VCaP (cell line): Measurements from ENCODE around the gene AUTS2.
A peak's percentile ranks its signal among the peaks of the same experiment; 100 is the strongest.

Experiments
- H3K27ac ChIP-seq: fragments of 450-650 bp; 2 replicates; pipeline ENCODE4 v1.5.1; 2017
- TF ChIP-seq, protein P1 (sequence below): fragments of 450-650 bp; conservative IDR thresholded peaks from 2 replicates; pipeline ENCODE4 v1.5.1; 2017; ENCODE audit warnings: mild to moderate bottlenecking, moderate library complexity

Gene AUTS2

DNA sequence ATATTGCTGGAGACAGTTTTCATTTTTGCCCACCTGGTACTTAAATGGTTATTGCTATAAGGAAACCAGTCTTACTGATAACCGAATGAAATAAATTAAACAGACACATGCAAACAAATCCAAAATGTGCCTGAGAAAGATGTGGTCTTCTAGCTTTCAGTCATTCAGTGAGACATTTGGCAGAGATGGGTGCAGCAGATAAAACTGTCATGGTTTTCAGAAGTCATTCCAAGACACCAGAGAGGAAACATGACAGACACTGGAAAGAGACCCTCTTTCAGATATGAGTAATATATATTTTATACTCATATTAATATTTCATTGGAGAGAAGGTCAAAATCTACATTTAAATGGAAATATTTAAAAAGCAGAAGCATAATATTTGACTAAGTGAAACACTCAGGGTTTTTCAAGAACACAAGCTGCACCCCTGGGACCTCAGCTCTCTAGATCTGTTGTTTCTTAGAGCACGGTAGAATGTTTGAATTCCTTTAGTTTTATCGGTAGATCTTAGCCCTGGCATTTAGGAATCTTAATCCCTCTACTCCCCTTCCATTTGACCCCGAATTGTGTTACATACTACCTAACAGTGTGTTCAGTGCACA lies 246.1 kb downstream of the AUTS2 start:
- no peak overlapping the region for H3K27ac ChIP-seq
- TF ChIP-seq, protein P1, sequence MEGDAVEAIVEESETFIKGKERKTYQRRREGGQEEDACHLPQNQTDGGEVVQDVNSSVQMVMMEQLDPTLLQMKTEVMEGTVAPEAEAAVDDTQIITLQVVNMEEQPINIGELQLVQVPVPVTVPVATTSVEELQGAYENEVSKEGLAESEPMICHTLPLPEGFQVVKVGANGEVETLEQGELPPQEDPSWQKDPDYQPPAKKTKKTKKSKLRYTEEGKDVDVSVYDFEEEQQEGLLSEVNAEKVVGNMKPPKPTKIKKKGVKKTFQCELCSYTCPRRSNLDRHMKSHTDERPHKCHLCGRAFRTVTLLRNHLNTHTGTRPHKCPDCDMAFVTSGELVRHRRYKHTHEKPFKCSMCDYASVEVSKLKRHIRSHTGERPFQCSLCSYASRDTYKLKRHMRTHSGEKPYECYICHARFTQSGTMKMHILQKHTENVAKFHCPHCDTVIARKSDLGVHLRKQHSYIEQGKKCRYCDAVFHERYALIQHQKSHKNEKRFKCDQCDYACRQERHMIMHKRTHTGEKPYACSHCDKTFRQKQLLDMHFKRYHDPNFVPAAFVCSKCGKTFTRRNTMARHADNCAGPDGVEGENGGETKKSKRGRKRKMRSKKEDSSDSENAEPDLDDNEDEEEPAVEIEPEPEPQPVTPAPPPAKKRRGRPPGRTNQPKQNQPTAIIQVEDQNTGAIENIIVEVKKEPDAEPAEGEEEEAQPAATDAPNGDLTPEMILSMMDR = no peak

DNA sequence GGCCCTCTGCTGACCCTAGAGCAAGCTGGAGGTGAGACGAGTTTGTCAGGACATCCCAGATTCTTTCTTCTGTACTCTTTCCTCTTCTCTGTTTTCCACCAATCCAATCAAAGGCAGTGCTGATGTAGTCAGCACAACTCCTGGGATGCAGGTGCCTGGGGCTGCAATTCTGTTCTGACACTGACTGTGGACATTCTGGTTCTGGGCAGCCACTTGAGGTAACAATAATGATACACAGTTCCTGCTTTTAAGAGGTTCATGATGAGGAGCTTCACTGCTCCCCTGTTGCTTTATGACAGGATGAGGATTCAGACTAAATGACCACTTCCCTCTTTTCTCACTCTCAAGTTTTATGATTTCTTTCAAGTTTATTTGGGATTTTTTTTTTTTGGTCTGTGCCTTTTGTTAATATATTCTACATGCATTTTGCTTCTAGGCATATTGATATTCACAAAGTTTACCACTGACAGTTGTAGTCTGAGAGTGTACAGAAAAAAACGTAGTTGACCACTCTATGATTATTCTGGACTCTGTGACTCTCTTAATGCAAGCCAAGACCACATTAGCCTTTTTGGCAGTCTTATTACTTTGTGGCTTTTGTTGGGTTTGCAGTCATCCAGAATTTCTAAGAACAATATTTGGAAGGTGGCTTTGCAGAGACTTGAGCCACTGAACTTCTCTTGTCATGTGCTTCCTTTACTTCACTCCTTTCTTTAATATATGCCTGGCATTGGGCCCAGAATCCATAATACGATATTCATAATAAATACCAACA lies 247.6 kb downstream of the AUTS2 start:
- H3K27ac ChIP-seq = no peak overlapping the region
- TF ChIP-seq, protein P1 = no peak

DNA sequence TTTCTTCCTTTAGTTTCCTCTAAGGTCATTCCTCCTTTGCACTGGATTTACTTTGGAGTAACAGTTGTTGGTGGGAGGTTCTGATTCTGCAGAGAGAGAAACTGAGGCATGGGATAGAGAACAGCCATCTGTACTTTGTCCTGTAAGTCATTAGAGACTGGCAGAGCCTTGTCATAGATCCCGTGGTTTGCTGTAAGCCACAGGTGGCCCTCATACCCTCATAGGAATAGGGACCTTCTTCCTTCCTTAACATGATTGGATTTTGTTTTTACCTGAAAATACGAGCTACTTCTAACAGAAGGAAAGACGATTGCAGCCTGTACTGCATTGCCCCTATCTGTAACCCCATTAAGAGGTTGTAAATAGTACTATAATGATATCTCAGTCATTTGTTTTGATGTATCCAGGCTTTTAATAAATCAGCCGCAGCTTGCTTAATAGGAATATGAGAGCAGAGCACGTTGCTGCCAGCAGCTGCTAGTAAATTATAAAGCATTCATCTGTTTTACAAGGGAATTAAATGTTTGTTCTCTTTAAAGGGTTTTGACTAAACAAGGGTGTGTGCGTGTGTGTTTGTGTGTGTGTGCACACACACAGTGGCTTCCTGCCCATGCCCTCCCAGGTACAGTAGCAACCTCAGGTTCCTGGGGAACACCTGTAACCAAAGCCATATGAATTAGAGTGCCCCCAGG lies 249.8 kb downstream of the AUTS2 start:
- TF ChIP-seq, protein P1 = no peak
- H3K27ac ChIP-seq = peak overlapping the region; percentile 53

DNA sequence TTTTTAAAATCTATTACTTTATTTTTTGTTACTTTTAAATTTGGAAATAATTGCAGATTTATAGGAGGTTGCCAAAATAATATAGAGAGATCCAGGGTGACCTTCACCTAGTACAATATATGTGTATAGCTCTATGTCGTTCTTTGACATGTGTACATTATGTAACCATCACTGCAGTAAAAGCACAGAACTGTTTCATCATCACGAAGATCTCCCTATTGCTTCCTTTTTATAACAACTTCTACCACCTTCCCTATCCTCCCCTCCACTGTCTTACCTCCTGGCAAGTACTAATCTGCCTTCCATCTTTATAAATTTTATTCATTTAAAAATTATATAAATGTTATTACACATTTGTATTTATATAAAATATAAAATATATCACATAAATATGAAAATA lies 251.0 kb downstream of the AUTS2 start:
- no peak overlapping the region for H3K27ac ChIP-seq
- TF ChIP-seq, protein P1 = no peak

DNA sequence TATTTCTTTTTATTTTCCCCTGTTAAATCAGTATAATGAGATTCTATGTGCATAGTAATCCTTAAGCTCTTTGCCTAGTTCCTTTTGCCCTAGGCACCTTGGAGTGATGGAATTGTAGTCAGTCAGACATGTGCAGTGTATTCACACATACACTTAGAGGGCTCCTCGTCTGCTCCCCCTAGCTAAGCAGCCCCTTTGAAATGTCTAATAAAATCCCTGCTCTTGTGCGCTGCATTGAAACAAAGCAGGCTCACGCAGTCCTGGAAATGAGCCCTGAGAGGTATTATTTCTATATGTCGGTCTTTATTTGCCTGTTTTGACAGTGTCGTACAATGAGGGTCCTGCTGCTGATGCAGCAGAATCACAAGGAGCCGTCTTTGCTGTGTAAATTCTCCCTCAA lies 258.7 kb downstream of the AUTS2 start:
- no peak overlapping the region for H3K27ac ChIP-seq
- TF ChIP-seq, protein P1 = no peak

DNA sequence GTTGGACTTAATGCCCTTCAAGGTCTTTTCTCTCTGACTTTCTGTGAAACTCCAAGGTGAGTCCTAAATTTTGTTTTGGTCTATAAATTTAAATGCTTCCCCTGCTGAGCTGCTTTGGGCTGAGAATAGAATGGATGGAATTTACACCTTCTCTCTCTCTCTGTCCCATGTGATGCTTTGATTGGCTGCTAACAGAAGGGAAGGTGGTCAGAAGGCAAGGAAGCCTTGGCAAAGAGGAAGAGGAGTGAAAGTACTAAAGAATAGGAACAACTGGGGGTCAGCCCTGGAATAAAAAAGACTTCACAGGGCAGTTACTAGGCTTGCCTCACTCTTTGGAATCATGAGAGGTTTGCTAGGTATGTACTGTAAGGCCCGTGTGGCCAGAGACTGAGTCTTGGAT lies 260.2 kb downstream of the AUTS2 start:
- TF ChIP-seq, protein P1 = no peak
- H3K27ac ChIP-seq = no peak overlapping the region

DNA sequence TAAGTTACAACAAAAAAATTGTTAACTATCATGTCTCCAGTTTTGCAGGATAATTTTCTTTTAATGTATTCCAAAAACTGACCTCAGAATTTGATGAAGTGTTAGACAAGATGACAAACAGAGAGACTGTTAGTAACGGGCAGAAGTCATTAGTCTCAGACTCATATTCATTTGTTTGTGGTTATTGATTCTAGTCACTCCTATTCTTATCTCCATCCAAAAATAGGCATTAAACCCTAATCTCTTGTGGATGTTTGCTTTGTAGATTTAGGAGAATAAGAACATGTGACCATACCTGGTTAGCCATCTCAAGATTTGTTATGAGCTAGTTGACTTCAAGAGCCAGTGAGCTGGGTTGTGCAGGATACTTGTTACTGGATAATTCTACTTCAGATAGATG lies 261.1 kb downstream of the AUTS2 start:
- no peak overlapping the region for H3K27ac ChIP-seq

More for the DNA sequence above, 261.1 kb downstream of the AUTS2 start:
- TF ChIP-seq, protein P1 = no peak
